SK-N-SH treated with all-trans-retinoic acid at 6 μM for 48 hours (cell line): ENCODE measurements around the gene MRPL51.

Experiments used
- BACH2 ChIP-seq: fragments of 250-450 bp; sonication (Bioruptor Pico); IDR thresholded peaks from 2 replicates; pipeline ENCODE4 v1.9.0; 2021; ENCODE audit warnings: mild to moderate bottlenecking, borderline replicate concordance
- ESRRG ChIP-seq: fragments of 250-450 bp; sonication (Bioruptor Pico); IDR thresholded peaks from 2 replicates; pipeline ENCODE4 v1.6.1; 2021; ENCODE audit warnings: mild to moderate bottlenecking
- GLIS3 ChIP-seq: fragments of 250-450 bp; sonication (Bioruptor Pico); IDR thresholded peaks from 2 replicates; pipeline ENCODE4 v1.5.0; 2020; ENCODE audit warnings: mild to moderate bottlenecking, moderate library complexity
- ISL1 ChIP-seq: fragments of 250-450 bp; sonication (Bioruptor Pico); IDR thresholded peaks from 2 replicates; pipeline ENCODE4 v2.1.2; 2022; ENCODE audit warnings: mild to moderate bottlenecking, moderate library complexity
- PPARA ChIP-seq: fragments of 250-450 bp; sonication (Bioruptor Pico); IDR thresholded peaks from 2 replicates; pipeline ENCODE4 v1.5.0; 2020; ENCODE audit warnings: mild to moderate bottlenecking, borderline replicate concordance
- RARB ChIP-seq: fragments of 250-450 bp; sonication (Bioruptor Pico); IDR thresholded peaks from 2 replicates; pipeline ENCODE4 v1.8.0; 2021; ENCODE audit warnings: mild to moderate bottlenecking, moderate library complexity
- TCF4 ChIP-seq: fragments of 250-450 bp; sonication (Bioruptor Pico); IDR thresholded peaks from 2 replicates; pipeline ENCODE4 v1.8.0; 2021; ENCODE audit warnings: mild to moderate bottlenecking, moderate library complexity, borderline replicate concordance
- TF ChIP-seq, protein P1 (sequence below): fragments of 250-450 bp; sonication (Bioruptor Pico); IDR thresholded peaks from 2 replicates; pipeline ENCODE4 v1.8.0; 2020; ENCODE audit warnings: mild to moderate bottlenecking, moderate library complexity, borderline replicate concordance
- TF ChIP-seq, protein P2 (sequence below): fragments of 250-450 bp; sonication (Bioruptor Pico); IDR thresholded peaks from 2 replicates; pipeline ENCODE4 v1.5.1; 2020; ENCODE audit warnings: low read depth, mild to moderate bottlenecking, moderate library complexity
- TF ChIP-seq, protein P3 (sequence below): fragments of 250-450 bp; sonication (Bioruptor Pico); IDR thresholded peaks from 2 replicates; pipeline ENCODE4 v1.5.0; 2020; ENCODE audit warnings: mild to moderate bottlenecking, moderate library complexity

DNA sequence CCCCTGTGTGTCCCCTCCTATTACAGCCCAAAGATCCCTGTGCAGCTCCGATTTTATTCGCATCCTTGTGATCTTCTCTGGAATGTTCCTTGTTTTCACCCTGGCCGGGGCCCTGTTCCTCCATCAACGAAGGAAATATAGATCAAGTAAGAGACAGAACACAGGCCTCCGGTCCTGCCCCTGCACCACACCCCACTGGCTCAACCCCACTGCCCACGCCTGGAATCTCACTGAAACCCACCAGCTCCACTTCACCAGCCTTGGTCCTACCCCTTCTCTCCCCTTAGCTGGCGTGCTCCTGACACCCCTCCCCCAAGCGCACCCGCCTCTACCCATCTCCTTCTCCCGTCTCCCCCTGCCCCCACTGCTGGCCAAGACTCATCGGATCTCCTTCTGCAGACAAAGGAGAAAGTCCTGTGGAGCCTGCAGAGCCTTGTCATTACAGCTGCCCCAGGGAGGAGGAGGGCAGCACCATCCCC, 42.2 kb downstream of the MRPL51 start:
- no peak for TF ChIP-seq GLIS3 (CRISPR knock-in tag)
- TF ChIP-seq ISL1 (CRISPR knock-in tag): no peak
- TF ChIP-seq, protein P1, sequence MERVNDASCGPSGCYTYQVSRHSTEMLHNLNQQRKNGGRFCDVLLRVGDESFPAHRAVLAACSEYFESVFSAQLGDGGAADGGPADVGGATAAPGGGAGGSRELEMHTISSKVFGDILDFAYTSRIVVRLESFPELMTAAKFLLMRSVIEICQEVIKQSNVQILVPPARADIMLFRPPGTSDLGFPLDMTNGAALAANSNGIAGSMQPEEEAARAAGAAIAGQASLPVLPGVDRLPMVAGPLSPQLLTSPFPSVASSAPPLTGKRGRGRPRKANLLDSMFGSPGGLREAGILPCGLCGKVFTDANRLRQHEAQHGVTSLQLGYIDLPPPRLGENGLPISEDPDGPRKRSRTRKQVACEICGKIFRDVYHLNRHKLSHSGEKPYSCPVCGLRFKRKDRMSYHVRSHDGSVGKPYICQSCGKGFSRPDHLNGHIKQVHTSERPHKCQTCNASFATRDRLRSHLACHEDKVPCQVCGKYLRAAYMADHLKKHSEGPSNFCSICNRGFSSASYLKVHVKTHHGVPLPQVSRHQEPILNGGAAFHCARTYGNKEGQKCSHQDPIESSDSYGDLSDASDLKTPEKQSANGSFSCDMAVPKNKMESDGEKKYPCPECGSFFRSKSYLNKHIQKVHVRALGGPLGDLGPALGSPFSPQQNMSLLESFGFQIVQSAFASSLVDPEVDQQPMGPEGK (CRISPR knock-in tag): no peak
- TF ChIP-seq, protein P2, sequence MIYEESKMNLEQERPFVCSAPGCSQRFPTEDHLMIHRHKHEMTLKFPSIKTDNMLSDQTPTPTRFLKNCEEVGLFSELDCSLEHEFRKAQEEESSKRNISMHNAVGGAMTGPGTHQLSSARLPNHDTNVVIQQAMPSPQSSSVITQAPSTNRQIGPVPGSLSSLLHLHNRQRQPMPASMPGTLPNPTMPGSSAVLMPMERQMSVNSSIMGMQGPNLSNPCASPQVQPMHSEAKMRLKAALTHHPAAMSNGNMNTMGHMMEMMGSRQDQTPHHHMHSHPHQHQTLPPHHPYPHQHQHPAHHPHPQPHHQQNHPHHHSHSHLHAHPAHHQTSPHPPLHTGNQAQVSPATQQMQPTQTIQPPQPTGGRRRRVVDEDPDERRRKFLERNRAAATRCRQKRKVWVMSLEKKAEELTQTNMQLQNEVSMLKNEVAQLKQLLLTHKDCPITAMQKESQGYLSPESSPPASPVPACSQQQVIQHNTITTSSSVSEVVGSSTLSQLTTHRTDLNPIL (CRISPR knock-in tag): no peak
- TF ChIP-seq BACH2: no peak
- TF ChIP-seq ESRRG (CRISPR knock-in tag): no peak
- no peak for TF ChIP-seq TCF4
- TF ChIP-seq PPARA (CRISPR knock-in tag): no peak
- no peak for TF ChIP-seq RARB (CRISPR knock-in tag)
- TF ChIP-seq, protein P3, sequence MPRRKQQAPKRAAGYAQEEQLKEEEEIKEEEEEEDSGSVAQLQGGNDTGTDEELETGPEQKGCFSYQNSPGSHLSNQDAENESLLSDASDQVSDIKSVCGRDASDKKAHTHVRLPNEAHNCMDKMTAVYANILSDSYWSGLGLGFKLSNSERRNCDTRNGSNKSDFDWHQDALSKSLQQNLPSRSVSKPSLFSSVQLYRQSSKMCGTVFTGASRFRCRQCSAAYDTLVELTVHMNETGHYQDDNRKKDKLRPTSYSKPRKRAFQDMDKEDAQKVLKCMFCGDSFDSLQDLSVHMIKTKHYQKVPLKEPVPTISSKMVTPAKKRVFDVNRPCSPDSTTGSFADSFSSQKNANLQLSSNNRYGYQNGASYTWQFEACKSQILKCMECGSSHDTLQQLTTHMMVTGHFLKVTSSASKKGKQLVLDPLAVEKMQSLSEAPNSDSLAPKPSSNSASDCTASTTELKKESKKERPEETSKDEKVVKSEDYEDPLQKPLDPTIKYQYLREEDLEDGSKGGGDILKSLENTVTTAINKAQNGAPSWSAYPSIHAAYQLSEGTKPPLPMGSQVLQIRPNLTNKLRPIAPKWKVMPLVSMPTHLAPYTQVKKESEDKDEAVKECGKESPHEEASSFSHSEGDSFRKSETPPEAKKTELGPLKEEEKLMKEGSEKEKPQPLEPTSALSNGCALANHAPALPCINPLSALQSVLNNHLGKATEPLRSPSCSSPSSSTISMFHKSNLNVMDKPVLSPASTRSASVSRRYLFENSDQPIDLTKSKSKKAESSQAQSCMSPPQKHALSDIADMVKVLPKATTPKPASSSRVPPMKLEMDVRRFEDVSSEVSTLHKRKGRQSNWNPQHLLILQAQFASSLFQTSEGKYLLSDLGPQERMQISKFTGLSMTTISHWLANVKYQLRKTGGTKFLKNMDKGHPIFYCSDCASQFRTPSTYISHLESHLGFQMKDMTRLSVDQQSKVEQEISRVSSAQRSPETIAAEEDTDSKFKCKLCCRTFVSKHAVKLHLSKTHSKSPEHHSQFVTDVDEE (CRISPR knock-in tag): no peak
